ENCODE results near the gene UBL5. TPM values are rescaled to one million over a fixed set of nuclear protein-coding genes. Genes with fewer than 3 reads are reported as not detected.
"Not testable (repeated sequence)": the region's sequence is repeated elsewhere in the genome, so short reads cannot be mapped to it uniquely, and the experiment has no call there.

The UBL5 gene
- 121 and 181 TPM in 2 replicates for total RNA-seq

DNA sequence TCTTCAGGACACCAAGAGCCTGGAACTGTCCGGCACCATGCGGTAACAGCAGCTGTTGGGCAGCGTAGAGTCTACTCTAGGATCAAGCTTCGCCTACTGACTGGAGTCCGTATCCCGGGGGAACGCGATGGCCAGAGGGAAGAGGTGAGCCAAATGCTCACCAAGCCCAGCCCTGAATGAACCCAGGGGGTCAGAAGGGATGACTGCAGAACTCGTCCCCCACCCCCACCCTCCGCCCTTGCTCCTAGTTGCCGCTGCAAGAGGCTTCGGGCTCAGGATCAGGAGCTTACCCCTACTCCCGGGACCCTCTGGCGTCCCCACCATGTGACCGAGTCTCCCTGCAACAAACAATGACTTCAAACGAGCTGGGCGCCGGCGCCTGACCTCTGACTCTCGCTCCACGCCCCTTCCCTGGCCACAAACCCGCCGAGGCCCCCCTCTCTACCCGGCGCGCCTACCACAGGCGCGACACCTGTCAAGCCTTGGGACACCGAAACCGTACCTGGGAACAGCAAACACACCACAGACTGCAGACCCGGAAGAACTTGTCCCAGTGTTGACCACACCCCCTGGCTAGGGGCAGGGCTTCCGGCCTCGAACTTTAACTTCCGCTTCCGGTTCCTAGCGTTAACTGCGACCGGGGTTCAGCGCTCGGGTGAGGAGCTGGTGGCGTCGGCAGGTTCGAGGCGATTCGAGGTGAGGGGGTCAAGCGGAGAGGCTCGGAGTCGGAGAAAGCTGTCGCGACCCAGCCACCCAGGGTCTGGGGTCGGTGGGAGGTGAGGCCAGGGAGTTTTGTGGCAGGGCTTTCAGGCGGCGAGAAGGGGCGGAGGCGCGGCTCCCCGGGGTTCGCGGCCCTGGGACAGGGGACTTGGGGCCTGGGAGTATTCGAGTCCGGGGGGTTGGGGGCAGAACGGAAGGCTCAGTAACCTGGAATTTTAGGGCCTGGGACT, at the start of gene UBL5:
Gene UBL5, plus strand, starts transcription at position 630 of the 950 bp plus-strand sequence. CDS start 420 bp downstream, outside the sequence.
- peak; percentile 43 for DNase-seq (ENCODE audit: low read depth, low spot score)

DNA sequence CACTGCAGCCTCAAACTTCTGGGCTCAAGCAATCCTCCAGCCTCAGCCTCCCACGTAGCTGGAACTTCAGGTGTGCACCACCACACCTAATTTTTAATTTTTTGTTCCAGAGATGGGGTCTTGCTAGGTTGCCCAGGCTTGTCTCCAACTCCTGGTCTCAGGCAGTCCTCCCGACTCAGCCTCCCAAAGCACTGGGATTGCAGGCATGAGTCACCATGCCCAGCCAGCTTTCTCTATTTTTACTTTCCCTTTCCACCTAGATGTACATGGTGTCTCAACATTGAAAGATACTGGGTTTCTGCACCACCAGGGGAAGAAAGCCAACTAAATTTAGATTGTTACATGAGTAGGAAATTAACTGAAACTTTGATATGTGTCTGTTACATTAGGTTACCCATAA, 45.4 kb upstream of the UBL5 start:
- DNase-seq (ENCODE audit: low read depth, low spot score) = no peak

DNA sequence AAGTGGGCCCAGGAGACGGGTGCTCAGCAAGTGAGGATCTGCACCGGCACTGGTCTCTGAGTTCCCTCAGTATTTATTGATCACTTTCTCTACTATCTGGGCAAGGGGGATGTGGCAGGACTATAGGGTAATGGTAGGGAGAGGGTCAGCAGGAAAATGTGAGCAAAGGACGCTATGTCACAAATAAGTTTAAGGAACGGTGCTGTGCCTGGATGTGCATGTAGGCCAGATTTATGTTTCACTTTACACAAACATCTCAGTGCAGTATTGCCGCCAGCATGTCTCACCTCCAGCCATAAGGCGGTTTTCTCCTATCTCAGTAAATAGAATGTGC, 43.6 kb upstream of the UBL5 start:
- DNase-seq (ENCODE audit: low read depth, low spot score) = not testable (repeated sequence)

DNA sequence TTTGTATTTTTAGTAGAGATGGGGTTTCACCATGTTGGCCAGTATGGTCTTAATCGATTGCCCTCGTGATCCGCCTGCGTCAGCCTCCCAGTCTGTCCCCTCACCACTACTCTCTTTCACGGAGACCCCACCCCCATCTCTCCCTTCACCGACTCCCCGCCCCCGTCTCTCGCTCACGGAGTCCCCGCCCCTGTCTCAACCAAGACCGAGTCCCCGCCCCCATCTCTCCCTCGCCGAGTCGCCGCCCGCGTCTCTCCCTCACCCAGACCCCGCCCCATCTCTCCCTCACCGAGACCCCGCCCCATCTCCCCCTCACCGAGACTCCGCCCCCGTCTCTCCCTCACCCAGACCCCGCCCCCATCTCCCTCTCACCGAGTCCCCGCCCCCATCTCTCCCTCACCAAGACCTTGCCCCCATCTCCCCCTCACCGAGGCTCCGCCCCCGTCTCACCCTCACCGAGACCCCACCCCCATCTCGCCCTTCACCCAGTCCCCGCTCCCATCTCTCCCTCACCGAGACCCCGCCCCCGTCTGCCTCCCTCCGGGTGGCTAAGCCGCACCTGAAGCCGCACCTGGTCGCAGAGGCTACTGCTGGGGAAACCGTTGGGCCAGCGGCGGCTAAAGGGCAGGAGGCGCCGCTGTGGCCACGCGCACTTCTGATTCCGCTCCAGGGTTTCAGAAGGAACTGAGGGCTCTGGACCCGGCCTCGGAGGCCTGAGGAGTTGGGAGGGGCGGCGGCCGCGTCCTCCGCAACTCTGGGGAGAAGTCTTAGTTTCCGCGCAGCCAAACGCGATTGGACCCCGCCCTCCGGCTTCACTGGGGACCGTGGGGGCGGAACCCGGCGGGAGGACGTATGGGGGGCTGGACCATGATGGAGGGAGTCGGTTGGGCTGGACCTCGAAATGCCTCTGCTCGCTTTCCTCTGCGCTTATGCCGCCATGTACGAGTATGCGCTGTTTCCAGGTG, 42.1 kb upstream of the UBL5 start:
- DNase-seq (ENCODE audit: low read depth, low spot score) = peak; percentile 83

DNA sequence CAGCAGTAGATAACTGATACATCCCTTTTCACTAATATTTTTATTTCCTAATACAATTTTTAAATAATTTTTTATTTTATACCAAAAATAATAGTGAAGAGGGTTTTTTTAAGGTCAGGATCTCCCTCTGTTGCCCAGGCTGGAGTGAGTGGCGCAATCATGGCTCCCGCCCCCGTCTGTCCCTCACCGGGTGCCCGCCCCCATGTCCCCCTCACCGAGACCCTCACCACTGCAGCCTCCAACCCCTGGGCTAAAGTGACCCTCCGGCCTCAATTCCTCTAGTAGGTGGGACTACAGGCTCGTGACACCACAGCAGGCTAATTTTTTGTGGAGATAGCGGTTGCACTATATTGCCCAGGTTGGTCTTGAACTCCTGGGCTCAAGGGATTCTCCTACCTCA, 41.4 kb upstream of the UBL5 start:
- no peak for DNase-seq (ENCODE audit: low read depth, low spot score)

DNA sequence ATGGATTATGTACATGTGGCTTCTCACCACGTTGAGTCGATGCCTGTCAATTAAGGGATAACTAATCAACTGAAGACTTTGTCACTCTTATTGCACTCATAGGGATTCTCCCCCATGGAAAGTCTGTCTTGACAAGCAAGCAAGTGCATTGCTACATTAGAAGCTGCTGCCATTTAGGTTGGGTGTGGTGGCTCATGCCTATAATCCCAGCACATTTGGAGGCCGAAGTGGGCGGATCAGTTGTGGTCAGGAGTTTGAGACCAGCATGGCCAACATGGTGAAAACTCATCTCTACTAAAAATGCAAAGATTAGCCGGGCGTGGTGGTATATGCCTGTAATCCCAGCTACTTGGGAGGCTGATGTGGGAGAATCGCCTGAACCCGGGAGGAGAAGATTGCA, 40.9 kb upstream of the UBL5 start:
- no peak for DNase-seq (ENCODE audit: low read depth, low spot score)

DNA sequence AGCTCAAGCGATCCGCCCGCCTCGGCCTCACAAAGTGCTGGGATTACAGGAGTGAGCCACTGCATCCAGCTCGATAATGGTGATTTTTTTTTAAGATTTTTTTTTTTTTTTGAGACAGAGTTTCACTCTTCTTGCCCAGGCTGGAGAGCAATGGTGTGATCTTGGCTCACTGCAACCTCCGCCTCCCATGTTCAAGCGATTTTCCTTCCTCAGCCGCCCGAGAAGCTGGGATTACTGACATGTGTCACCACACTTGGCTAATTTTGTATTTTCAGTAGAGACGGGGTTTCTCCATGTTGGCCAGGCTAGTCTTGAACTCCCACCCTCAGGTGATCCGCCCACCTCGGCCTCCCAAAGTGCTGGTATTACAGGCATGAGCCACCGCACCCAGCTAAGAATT, 39.1 kb upstream of the UBL5 start:
- not testable (repeated sequence) for DNase-seq (ENCODE audit: low read depth, low spot score)

DNA sequence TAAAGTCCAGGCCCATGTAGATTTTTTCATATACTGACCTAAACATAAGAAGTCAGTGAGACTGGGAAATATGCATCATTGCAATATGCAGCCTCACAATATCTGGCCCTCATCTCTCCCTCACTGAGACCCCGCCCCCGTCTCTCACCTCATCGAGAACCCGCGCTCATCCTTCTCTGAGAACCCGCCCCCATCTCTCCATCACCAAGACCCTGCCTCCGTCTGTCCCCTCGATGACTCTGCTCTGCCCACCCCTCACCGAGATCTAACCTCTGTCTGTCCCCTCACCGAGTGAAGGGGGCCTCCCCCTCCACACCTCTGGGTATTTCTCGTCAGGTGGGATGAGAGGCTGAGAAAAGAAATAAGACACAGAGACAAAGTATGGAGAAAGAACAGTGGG, 38.7 kb upstream of the UBL5 start:
- no peak for DNase-seq (ENCODE audit: low read depth, low spot score)

DNA sequence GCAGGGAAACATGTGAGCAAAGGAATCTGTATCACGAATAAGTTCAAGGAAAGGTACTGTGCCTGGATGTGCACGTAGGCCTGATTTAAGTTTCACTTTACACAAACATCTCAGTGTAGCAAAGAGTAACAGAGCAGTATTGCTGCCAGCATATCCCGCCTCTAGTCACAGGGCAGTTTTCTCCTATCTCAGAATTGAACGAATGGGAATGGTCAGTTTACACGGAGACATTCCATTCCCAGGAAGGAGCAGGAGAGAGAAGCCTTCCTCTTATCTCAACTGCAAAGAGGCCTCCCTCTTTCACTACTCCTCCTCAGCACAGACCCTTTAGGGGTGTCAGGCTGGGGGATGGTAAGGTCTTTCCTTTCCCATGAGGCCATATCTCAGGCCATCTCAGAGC, 38.1 kb upstream of the UBL5 start:
- DNase-seq (ENCODE audit: low read depth, low spot score) = not testable (repeated sequence)

DNA sequence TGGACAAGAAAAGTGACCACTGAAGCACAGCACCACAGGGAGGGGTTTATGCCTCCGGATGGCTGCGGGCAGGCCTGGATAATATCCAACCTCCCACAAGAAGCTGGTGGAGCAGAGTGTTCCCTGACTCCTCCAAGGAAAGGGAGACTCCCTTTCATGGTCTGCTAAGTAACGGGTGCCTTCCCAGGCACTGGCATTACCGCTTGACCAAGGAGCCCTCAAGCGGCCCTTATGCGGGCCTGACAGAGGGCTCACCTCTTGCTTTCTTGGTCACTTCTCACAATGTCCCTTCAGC, 36.7 kb upstream of the UBL5 start:
- DNase-seq (ENCODE audit: low read depth, low spot score) = not testable (repeated sequence)

DNA sequence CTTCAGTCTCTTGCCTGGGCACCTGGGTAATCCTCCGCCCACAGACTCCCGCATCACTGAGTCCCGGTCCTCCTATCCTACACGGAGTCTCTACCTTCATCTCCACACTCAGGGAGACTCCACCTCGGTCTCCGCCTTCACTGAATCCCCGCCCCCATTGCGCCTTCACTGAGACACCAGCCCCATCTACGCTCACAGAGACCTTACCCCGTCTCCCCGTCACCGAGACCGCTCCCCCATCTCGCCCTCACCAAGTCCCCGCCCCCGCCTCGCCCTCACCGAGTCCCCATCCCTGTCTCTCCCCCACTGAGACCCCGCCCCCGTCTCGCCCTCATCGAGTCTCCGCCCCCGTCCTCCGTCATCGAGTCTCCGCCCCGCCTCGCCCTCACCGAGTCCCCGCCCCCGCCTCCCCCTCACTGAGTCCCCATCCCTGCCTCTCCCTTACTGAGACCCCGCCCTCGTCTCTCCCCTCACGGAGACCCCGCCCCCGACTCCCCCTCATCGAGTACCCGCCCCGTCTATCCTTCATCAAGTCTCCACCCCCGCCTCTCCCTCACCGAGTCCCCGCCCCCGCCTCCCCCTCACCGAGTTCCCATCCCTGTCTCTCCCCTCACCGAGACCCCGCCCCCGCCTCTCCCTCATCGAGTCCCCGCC, 36.0 kb upstream of the UBL5 start:
- DNase-seq (ENCODE audit: low read depth, low spot score) = peak; percentile 90

DNA sequence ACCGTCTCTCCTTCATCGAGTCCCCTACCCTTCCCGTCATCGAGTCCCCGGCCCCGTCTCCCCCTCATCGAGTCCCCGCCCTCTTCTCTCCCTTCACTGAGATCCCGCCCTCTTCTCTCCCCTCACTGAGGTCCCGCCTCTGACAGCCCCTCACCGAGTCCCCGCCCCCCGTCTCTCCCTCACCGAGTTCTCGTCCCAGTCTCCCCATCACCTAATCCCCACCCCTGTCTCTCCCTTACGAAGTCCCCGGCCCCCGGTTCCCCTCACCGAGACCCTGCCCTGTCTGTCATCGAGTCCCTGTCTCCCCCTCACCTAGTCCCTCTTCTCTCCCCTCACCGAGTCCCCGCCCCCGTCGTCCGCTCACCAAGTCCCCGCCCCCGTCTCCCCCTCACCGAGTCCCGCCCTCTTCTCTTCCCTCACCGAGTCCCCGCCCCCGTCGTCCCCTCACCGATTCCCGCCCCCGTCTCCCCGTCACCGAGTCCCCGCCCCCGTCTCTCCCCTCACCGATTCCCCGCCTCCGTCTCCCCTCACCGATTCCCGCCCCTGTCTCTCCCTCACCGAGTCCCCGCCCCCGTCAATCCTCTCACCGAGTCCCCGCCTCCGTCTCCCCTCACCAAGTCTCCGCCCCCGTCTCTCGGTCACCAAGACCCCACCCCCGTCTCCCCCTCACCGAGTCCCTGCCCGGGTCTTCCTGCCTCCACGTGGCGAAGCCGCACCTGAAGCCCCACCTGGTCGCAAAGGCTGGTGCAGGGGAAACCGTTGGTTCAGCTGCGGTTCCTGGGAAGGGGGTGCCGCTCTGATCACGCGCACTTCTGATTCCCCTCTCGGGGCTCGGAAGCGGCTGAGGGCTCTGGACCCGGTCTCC, 35.3 kb upstream of the UBL5 start:
- peak; percentile 88 for DNase-seq (ENCODE audit: low read depth, low spot score)

DNA sequence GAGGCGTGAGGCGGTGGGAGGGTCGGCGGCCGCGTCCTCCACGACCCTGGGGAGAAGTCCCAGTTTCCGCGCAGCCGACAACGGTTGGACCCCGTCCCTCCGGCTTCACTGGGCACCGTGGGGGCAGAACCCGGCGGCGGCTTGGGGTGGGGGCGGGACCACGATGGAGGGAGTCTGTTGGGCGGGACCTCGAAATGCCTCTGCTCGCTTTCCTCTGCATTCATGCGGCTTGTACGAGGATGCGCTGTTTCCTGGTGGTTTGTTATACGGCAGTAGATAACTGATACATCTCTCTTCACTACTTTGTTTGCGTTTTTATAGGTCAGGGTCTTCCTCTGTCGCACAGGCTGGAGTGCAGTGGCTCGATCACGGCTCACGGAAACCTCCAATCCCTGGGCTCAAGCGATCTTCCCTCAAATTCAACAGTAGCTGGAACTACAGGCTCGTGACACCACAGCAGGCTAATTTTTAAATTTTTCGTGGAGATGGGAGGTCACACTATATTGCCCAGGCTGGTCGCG, 34.6 kb upstream of the UBL5 start:
- no peak for DNase-seq (ENCODE audit: low read depth, low spot score)

DNA sequence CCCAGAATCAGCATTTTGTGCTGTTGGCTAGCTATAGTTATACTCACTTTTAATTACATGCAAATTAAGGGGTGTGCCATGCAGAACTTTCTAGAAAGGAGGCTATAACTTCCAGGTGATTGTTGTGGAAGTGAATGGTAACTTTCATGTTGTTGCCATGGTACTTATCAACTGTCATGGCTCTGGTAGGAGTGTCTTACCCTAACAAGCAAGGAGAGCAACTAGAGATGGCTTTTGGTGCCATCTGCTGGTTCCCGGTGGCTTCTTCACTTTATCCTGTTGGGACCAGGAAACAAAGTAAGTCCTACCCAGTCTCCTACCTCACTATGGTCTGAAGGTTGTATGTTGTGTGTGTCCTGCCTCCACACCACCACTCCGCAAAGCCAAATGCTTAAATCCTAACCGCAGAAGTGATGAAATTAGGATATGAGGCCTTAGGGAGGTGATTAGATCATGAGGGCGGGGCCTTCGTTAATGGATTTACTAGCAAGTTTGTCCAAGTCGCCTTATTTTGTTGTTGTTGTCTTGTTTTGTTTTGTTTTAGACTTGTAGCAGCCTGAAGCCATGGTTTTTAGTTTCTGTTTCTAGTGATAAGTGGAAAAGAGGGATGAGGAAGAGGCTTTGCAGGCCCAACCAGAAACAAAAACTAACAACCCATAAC, 31.5 kb upstream of the UBL5 start:
- peak; percentile 79 for DNase-seq (ENCODE audit: low read depth, low spot score)

DNA sequence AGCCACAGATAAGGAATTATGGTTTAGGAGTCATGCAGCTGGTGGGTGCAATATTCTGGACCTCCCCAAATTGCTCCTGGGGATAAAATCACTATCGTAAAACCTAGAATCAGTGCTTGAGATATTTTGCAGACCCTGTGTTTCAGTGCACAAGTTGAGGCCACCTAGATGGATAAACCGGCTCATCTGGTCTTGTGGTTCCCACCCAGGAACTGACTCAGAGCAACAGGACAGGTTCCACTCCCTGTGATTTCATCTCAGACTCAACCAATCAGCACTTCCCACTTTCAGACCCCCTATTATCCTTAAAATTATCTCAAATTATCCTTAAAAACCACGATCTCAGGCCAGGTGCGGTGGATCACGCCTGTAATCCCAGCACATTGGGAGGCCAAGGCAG, 29.8 kb upstream of the UBL5 start:
- DNase-seq (ENCODE audit: low read depth, low spot score) = no peak

DNA sequence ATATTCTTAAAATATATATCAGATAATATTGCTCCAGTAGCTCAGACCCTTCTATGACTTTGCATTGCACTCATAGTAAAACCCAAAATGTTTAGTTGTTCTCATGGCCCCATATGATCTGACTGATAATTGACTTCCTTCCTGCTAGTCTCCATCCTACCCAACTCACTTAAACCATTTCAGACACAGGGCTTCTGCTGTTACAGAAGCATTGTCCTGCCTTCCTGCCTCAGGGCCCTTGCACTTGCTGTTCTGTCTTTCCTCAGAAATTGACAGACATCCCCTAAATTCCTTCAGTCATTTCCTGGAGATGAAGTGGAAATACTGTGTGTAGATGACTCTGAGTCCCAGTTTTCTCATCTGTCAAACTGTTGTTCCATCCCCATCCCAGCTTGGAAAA, 28.6 kb upstream of the UBL5 start:
- DNase-seq (ENCODE audit: low read depth, low spot score) = no peak

DNA sequence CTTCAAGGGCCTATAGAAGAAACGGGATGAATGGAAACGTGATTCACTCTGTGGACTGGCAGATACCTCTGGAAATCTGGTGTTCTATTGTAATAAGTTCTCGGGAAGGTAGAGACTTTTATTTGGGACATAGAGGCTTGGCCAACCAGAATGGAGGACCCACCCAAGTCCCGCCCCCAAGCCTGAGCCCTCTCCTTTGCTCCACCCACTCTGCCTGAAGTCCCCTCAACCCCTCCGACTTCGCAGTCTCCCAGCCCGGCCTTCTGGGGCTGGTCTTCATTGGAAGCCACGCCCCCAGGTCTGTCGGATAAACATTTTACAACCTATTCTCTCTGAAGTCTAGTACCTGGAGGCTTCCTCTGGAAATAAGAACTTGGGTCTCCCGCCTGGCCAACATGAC, 25.7 kb upstream of the UBL5 start:
- DNase-seq (ENCODE audit: low read depth, low spot score) = no peak

DNA sequence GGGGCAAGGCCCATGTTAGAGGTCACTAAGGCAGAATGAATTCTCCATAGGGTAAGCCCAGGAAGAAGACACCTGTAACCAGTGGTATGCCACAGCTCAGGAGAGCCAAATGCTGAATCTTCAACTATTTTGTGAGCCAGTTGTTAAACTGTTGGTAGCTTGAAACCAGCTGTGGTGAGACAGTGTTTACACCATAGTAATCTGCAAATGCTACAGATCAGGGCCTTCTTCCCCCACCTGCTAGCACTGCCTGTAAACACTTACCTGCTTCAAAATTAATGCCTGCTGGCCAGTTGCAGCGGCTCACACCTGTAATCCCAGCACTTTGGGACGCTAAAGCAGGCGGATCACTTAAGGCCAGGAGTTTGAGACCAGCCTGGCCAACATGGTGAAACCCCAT, 20.9 kb upstream of the UBL5 start:
- DNase-seq (ENCODE audit: low read depth, low spot score) = no peak

DNA sequence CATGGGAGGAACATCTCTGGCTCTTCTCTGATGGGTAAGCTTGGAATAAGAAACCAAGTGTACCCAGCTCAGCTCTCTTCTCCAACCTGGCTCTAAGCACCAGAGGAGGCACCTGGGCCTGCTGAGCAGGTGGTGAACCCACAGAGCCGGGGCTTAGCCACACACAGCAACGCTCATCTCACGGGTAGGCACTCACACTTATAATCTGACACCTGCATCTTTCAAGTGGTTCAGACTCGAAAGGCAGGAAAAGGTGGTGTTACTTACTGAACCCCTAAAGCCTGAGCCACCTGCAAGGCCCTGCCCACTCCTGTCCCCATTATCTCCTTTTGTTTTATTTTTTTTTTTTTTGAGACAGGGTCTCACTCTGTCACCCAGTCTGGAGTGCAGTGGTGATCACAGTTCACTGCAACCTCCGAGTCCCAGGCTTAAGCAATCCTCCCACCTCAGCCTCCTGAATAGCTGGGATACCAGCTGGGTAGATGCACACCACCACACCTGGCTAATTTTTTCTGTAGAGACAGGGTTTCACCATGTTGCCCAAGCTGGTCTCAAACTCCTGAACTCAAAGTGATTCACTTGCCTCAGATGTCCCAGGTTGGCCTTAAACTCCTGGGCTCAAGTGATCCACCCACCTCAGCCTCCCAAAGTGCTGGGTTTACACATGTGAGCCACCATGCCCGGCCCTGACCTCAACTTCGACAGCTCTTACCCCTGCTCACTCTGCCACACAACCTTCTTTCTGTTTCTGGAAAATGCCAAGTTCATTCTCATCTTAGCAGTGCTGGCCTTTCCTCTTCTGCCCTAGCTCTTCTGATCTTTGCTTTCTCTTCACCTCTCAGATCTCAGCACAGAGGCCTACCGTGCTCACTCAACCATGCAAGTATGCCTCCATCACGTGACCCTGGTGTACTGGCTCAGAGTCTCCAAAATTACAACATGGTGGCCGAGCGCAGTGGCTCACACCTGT, 18.6 kb upstream of the UBL5 start:
- no peak for DNase-seq (ENCODE audit: low read depth, low spot score)

Measured in pulmonary artery endothelial cell (primary cell).